ENCODE data around the gene DNAJC15.

The DNAJC15 gene

DNA sequence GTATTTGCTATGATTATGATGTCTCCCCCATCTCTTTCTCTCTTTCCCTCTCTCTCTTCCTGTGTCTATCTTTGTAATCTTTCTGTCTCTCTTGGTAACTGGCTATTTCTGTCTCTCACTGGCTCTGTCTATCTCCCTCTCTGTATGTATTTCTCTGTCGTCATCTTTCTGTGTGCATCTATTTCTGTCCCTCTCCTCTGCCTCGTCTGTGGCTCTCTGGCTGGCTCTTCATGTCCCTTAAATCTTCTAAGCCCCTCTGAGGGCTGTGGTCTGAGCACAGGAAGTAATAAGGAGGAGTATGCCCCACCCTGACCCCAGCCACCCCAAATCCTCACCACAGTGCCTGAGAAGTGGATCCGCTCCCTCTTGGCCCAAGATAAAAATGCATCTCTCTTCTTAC lies 104.4 kb downstream of the DNAJC15 start:
- Histone ChIP-seq H3K4me1 (peaks cover 40% of the 10 kb centered on the region), H3K36me3 (no peaks in the 10 kb centered on the region), H3K4me3 (ENCODE audit: low read depth, low read length) (peak overlapping the region; percentile 71), H3K9me3 (no peaks in the 10 kb centered on the region), H3K27me3 (no peaks in the 10 kb centered on the region)
- TF ChIP-seq, protein P1, sequence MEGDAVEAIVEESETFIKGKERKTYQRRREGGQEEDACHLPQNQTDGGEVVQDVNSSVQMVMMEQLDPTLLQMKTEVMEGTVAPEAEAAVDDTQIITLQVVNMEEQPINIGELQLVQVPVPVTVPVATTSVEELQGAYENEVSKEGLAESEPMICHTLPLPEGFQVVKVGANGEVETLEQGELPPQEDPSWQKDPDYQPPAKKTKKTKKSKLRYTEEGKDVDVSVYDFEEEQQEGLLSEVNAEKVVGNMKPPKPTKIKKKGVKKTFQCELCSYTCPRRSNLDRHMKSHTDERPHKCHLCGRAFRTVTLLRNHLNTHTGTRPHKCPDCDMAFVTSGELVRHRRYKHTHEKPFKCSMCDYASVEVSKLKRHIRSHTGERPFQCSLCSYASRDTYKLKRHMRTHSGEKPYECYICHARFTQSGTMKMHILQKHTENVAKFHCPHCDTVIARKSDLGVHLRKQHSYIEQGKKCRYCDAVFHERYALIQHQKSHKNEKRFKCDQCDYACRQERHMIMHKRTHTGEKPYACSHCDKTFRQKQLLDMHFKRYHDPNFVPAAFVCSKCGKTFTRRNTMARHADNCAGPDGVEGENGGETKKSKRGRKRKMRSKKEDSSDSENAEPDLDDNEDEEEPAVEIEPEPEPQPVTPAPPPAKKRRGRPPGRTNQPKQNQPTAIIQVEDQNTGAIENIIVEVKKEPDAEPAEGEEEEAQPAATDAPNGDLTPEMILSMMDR (IDR thresholded peaks at IDR 0.05; ENCODE audit: low read depth, low read length) = no peak
- no peak for DNase-seq

DNA sequence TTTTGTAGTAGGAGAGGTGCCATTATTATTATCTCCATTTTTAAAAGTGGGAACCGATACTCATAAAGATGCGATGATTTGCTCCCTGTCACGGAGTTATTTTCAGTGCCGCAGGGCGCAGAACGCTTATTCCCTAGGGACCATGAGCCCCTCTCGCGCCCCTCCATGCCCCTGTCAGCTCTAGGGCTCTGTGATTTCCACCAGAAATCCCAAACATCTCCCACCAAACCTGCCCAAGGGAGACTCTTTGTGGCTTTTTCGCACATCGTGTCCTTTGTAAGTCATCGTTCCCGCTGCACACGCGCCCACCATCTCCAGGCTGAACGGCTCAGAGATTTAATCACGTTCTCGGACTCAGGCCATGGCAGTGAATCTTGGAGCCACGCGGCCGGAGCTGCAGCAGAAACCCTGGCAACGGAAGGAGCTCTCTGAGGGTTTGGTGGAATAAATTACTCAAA lies 105.1 kb downstream of the DNAJC15 start:
- Histone ChIP-seq H3K9me3 (no peaks in the 10 kb centered on the region), H3K4me1 (peaks cover 36% of the 10 kb centered on the region), H3K4me3 (ENCODE audit: low read depth, low read length) (peak overlapping the region; percentile 71), H3K27me3 (no peaks in the 10 kb centered on the region), H3K36me3 (no peaks in the 10 kb centered on the region)
- peak; percentile 67 for DNase-seq
- TF ChIP-seq, protein P1 (IDR thresholded peaks at IDR 0.05; ENCODE audit: low read depth, low read length) = no peak

DNA sequence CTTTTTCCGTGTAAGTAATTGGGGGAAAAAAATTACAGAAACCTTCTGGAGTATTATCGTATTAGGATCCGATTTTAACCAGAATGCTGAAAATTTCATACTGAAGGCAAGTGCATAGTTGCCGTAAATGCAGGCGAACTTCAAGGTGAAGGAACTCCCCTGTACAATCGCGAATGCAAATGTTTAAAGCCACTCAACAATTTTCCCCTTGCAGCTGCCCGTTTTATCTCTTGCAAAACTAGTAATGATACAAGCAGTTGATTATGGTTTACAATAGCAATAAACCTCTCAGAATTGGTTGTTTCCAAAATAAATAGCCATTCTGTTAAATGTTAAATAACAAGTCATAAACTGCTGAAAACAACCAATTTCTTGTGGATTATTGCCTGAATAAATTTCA lies 105.7 kb downstream of the DNAJC15 start:
- Histone ChIP-seq H3K27me3 (no peaks in the 10 kb centered on the region), H3K4me1 (peaks cover 36% of the 10 kb centered on the region), H3K36me3 (no peaks in the 10 kb centered on the region), H3K4me3 (ENCODE audit: low read depth, low read length) (peak overlapping the region; percentile 71), H3K9me3 (no peaks in the 10 kb centered on the region)
- TF ChIP-seq, protein P1 (IDR thresholded peaks at IDR 0.05; ENCODE audit: low read depth, low read length) = no peak
- no peak for DNase-seq

DNA sequence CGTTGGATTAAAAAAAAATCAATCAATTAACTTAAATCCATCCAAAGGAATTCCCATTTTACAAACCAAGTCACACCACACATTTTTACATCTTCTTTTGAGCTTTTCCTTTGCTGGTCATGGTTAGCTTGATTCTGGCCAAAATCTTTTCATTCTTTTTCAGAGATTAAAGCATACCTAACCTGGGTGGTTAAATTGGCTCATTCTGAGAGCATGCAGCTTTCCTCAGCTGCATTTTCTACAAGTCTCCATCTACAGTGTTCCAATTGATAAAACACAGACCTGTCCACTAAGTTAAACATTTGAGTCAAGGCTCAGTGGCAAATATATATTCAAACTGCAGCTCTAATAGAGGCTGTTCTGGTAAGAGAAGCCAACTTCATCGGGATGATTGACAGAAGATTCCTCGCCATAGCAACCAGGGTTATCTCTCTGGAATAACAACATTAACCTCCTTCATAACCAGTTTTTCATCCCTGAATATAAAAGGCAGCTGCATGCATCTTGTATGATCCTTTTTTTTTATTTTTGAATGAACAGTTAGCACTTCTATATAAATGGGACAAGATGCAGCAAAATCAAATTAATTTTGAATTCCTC lies 106.2 kb downstream of the DNAJC15 start:
- H3K9me3 ChIP-seq = no peaks in the 10 kb centered on the region
- peaks cover 36% of the 10 kb centered on the region for H3K4me1 ChIP-seq
- H3K36me3 ChIP-seq = no peaks in the 10 kb centered on the region
- DNase-seq = peak; percentile 50
- H3K27me3 ChIP-seq = no peaks in the 10 kb centered on the region
- TF ChIP-seq, protein P1 (IDR thresholded peaks at IDR 0.05; ENCODE audit: low read depth, low read length) = no peak
- peak overlapping the region; percentile 71 for H3K4me3 ChIP-seq (ENCODE audit: low read depth, low read length)

DNA sequence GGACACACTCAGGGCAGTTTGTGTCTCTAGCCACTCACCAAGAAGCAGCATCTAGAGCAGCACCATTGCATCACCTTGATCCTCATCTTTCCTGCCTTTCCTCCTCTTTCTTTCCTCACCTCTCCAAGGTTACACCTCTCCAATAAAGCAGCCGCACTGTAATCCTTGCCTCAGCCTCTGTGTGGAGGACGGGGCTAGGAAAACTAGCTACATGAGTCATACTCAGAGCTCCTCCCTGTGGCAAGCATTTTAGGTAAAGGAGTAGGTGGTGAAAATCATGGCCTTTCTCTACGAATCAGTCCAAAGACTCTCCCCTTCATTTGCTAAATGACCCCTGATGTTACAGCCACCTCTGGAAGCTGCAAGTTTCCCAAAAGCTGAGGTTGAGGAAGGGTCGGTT lies 108.9 kb downstream of the DNAJC15 start:
- peak; percentile 47 for DNase-seq
- Histone ChIP-seq H3K36me3 (no peaks in the 10 kb centered on the region), H3K4me3 (ENCODE audit: low read depth, low read length) (no peak overlapping the region), H3K4me1 (peaks cover 32% of the 10 kb centered on the region), H3K27me3 (no peaks in the 10 kb centered on the region), H3K9me3 (no peaks in the 10 kb centered on the region)
- TF ChIP-seq, protein P1 (IDR thresholded peaks at IDR 0.05; ENCODE audit: low read depth, low read length) = peak; percentile 48

DNA sequence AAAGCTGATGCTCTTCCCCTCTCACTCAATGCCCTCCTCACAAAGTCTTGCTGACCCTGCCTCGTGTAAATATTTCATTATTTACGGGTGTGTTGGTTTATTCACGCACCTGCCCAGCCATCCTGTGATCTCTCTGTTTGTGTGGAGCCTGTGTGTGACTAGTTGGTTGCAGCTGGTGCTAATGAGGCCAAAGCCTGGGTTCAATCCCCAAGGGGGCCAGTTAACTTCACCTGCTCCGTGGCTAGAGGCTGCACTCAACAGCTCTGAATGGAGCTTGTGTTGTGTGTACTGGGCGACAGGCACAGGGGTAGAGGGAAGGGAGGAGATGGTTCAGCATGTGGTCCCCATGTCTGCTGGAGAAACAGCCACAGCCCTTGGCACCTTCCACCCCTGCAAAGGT lies 109.5 kb downstream of the DNAJC15 start:
- DNase-seq = peak; percentile 37
- Histone ChIP-seq H3K4me1 (peaks cover 26% of the 10 kb centered on the region), H3K36me3 (no peaks in the 10 kb centered on the region), H3K9me3 (no peaks in the 10 kb centered on the region; the same call in 1 of the 2 replicates), H3K4me3 (ENCODE audit: low read depth, low read length) (no peak overlapping the region), H3K27me3 (no peaks in the 10 kb centered on the region)
- TF ChIP-seq, protein P1 (IDR thresholded peaks at IDR 0.05; ENCODE audit: low read depth, low read length) = no peak

Data from BE2C (cell line).